ENCODE measurements around the gene THAP6. TPM values are rescaled to one million over a fixed set of nuclear protein-coding genes. Genes with fewer than 3 reads are reported as not detected.
"Not testable (repeated sequence)": the region's sequence is repeated elsewhere in the genome, so short reads cannot be mapped to it uniquely, and the experiment has no call there.

Gene THAP6
- total and polyA plus RNA-seq, 9 donors, result 10.5 to 16.6 (median 12.8) TPM

DNA sequence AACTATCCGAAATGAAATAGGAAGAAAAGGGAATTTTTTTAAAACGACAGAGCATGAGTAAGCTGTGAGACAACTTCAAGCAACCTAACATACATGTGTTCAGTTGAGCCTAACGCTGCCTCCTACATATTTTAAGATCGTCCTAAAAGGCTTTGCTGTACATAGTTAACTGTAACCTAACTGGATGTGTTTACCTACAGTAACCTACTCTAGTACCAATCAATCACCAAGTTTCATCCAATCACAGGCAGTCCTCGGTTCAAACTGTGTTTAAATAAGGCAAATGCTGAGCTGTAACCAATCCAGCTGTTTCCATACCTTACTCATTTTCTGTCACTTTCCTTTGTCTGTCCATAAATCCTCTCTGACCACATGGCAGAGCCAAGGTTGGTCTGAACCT lies 17.1 kb upstream of the THAP6 start:
- Histone ChIP-seq H3K4me3 (ENCODE audit: low read length) (no peak overlapping the region), H3K9me3 (replicated peaks; ENCODE audit: control insufficient read depth, low read depth, low read length) (peaks cover 10% of the 10 kb centered on the region), H3K36me3 (ENCODE audit: control insufficient read depth, insufficient read depth, low read length) (peaks cover 8% of the 10 kb centered on the region), H3K27ac (ENCODE audit: low read length) (no peak overlapping the region), H3K4me1 (ENCODE audit: control insufficient read depth, insufficient read depth, low read length) (no peaks in the 10 kb centered on the region), H3K27me3 (ENCODE audit: control insufficient read depth, insufficient read depth, low read length) (no peaks in the 10 kb centered on the region)
- DNase-seq, result no peak
- 69% methylated on average over 1 of the region's 5 CpGs for WGBS (ENCODE audit: insufficient coverage)

DNA sequence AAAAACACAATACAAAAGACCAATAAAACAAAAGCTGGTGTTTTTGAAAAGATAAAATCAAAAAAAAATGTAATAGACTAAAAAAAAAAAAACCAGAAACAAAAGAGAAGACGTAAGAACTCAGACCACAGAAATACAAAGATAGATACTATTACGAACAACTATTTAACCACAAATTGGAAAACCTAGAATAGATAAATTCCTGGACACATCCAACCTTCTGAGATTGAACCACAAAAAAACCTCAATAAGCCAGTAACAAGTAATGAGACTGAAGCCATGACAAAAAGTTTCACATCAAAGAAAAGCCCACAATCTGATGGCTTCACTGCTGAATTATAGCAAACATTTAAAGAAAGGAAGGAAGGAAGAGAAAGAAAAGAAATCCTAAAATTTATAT lies 16.2 kb upstream of the THAP6 start:
- no CpG with 5 or more reads among the region's 2 CpGs for WGBS (ENCODE audit: insufficient coverage)
- Histone ChIP-seq H3K4me3 (ENCODE audit: low read length) (no peak overlapping the region), H3K27me3 (ENCODE audit: control insufficient read depth, insufficient read depth, low read length) (no peaks in the 10 kb centered on the region), H3K9me3 (replicated peaks; ENCODE audit: control insufficient read depth, low read depth, low read length) (peaks cover 10% of the 10 kb centered on the region), H3K4me1 (ENCODE audit: control insufficient read depth, insufficient read depth, low read length) (no peaks in the 10 kb centered on the region), H3K27ac (ENCODE audit: low read length) (no peak overlapping the region), H3K36me3 (ENCODE audit: control insufficient read depth, insufficient read depth, low read length) (peaks cover 6% of the 10 kb centered on the region)
- no peak for DNase-seq

DNA sequence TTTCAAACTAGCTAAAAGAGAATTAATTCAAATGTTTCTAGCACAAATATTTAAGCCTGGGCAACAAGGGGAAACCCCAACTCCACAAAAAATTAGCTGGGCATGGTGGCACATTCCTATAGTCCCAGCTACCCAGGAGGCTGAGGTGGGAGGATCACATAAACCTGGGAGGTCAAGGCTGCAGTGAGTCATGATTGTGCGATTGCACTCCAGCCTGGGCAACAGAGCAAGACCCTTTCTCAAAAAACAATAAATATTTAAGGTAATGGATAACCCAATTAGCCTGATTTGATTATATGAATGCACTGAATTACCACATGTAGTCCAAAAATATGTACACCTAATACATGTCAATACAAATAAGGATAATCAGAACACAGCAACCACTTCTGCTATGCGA lies 14.4 kb upstream of the THAP6 start:
- Histone ChIP-seq H3K27me3 (ENCODE audit: control insufficient read depth, insufficient read depth, low read length) (no peaks in the 10 kb centered on the region), H3K4me1 (ENCODE audit: control insufficient read depth, insufficient read depth, low read length) (no peaks in the 10 kb centered on the region), H3K27ac (ENCODE audit: low read length) (no peak overlapping the region), H3K9me3 (replicated peaks; ENCODE audit: control insufficient read depth, low read depth, low read length) (peaks cover 10% of the 10 kb centered on the region), H3K36me3 (ENCODE audit: control insufficient read depth, insufficient read depth, low read length) (peaks cover 7% of the 10 kb centered on the region), H3K4me3 (ENCODE audit: low read length) (no peak overlapping the region)
- WGBS (ENCODE audit: insufficient coverage), result no CpG with 5 or more reads among the region's 2 CpGs
- DNase-seq, result no peak

- peaks cover 6% of the 10 kb centered on the region for H3K36me3 ChIP-seq (ENCODE audit: control insufficient read depth, insufficient read depth, low read length)
- DNase-seq, result no peak
- H3K4me3 ChIP-seq (ENCODE audit: low read length), result no peak overlapping the region
- H3K9me3 ChIP-seq (replicated peaks; ENCODE audit: control insufficient read depth, low read depth, low read length), result peaks cover 10% of the 10 kb centered on the region
- H3K4me1 ChIP-seq (ENCODE audit: control insufficient read depth, insufficient read depth, low read length), result no peaks in the 10 kb centered on the region
- no peaks in the 10 kb centered on the region for H3K27me3 ChIP-seq (ENCODE audit: control insufficient read depth, insufficient read depth, low read length)
- WGBS (ENCODE audit: insufficient coverage), result no CpG with 5 or more reads among the region's 2 CpGs
- no peak overlapping the region for H3K27ac ChIP-seq (ENCODE audit: low read length)
Observed at GRCh38 chr4:75502671-75503070, 11.6 kb upstream of the THAP6 start.

DNA sequence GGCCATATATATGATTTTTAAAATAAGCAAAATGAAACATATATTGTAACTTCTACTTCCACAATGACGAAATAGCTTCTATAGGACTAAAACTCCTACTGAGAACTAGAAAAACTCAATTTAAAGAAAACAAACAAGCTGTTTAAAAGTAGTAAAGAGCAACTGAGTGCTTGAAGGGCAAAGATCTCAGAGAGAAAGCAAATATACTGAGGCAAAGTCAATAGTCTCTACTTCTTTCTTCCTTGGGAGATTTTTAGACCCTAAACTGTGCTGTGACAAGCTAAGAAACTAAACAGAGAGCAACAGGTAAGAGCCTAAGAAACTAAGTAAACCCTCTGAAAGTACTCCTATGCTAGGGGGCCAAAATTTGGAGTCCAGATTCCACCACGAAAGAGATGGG lies 8.6 kb upstream of the THAP6 start:
- peaks cover 4% of the 10 kb centered on the region for H3K36me3 ChIP-seq (ENCODE audit: control insufficient read depth, insufficient read depth, low read length)
- no peaks in the 10 kb centered on the region for H3K4me1 ChIP-seq (ENCODE audit: control insufficient read depth, insufficient read depth, low read length)
- no peaks in the 10 kb centered on the region for H3K27me3 ChIP-seq (ENCODE audit: control insufficient read depth, insufficient read depth, low read length)
- WGBS (ENCODE audit: insufficient coverage), result no CpG with 5 or more reads among the region's 2 CpGs
- H3K4me3 ChIP-seq (ENCODE audit: low read length), result no peak overlapping the region
- no peak for DNase-seq
- H3K27ac ChIP-seq (ENCODE audit: low read length), result no peak overlapping the region
- H3K9me3 ChIP-seq (replicated peaks; ENCODE audit: control insufficient read depth, low read depth, low read length), result no peaks in the 10 kb centered on the region

DNA sequence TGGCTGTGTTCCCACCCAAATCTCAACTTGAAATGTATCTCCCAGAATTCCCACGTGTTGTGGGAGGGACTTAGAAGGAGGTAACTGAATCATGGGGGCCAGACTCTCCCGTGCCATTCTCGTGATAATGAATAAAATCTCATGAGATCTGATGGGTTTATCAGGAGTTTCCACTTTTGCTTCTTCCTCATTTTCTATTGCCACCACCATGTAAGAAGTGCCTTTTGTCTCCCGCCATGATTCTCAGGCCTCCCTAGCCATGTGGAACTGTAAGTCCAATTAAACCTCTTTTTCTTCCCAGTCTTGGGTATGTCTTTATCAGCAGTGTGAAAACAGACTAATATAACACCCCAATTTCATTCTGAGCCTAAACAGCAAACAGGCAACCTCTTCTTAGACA lies 4.7 kb upstream of the THAP6 start:
- not testable (repeated sequence) for H3K27ac ChIP-seq (ENCODE audit: low read length); H3K27me3 ChIP-seq (ENCODE audit: control insufficient read depth, insufficient read depth, low read length); H3K4me3 ChIP-seq (ENCODE audit: low read length); H3K4me1 ChIP-seq (ENCODE audit: control insufficient read depth, insufficient read depth, low read length); H3K36me3 ChIP-seq (ENCODE audit: control insufficient read depth, insufficient read depth, low read length); H3K9me3 ChIP-seq (replicated peaks; ENCODE audit: control insufficient read depth, low read depth, low read length); DNase-seq
- no CpG with 5 or more reads among the region's 4 CpGs for WGBS (ENCODE audit: insufficient coverage)

DNA sequence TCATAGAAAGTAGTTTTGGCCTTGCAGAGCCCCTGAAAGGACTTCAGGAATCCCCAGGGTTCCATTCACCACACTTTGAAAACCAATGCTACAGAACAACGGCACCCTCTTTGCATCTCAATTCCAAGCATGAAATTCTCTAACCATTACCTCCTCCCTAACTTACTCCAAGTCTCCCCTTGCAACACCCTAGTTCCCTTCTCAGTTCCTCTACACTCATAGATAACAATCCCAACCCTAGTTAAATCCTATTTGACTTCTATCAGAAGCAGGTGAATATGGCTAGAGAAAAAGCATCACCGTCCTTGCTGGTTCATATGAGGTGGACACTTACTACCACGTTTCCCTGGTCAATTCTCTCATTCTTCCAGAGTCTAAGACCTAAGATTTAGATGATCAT lies 2.4 kb upstream of the THAP6 start:
- Histone ChIP-seq H3K27ac (ENCODE audit: low read length) (peak overlapping the region; percentile 15), H3K4me3 (ENCODE audit: low read length) (no peak overlapping the region), H3K9me3 (replicated peaks; ENCODE audit: control insufficient read depth, low read depth, low read length) (no peaks in the 10 kb centered on the region), H3K27me3 (ENCODE audit: control insufficient read depth, insufficient read depth, low read length) (no peaks in the 10 kb centered on the region), H3K4me1 (ENCODE audit: control insufficient read depth, insufficient read depth, low read length) (peaks cover 9% of the 10 kb centered on the region), H3K36me3 (ENCODE audit: control insufficient read depth, insufficient read depth, low read length) (peaks cover 2% of the 10 kb centered on the region)
- DNase-seq, result peak; percentile 3
- WGBS (ENCODE audit: insufficient coverage), result 58% methylated on average over 3 of the region's 3 CpGs

- Histone ChIP-seq H3K36me3 (ENCODE audit: control insufficient read depth, insufficient read depth, low read length) (peaks cover 7% of the 10 kb centered on the region), H3K27ac (ENCODE audit: low read length) (peak overlapping the region; percentile 99), H3K4me3 (ENCODE audit: low read length) (peak overlapping the region; percentile 88), H3K4me1 (ENCODE audit: control insufficient read depth, insufficient read depth, low read length) (peaks cover 9% of the 10 kb centered on the region), H3K9me3 (replicated peaks; ENCODE audit: control insufficient read depth, low read depth, low read length) (no peaks in the 10 kb centered on the region), H3K27me3 (ENCODE audit: control insufficient read depth, insufficient read depth, low read length) (no peaks in the 10 kb centered on the region)
- peak; percentile 32 for DNase-seq
- WGBS (ENCODE audit: insufficient coverage), result 40% methylated on average over 2 of the region's 6 CpGs
Observed at GRCh38 chr4:75512386-75513211, 1.7 kb upstream of the THAP6 start.

- no peak for DNase-seq
- no peaks in the 10 kb centered on the region for H3K9me3 ChIP-seq (replicated peaks; ENCODE audit: control insufficient read depth, low read depth, low read length)
- H3K27me3 ChIP-seq (ENCODE audit: control insufficient read depth, insufficient read depth, low read length), result no peaks in the 10 kb centered on the region
- peak overlapping the region; percentile 88 for H3K4me3 ChIP-seq (ENCODE audit: low read length)
- peaks cover 12% of the 10 kb centered on the region for H3K36me3 ChIP-seq (ENCODE audit: control insufficient read depth, insufficient read depth, low read length)
- H3K27ac ChIP-seq (ENCODE audit: low read length), result peak overlapping the region; percentile 99
- H3K4me1 ChIP-seq (ENCODE audit: control insufficient read depth, insufficient read depth, low read length), result peaks cover 9% of the 10 kb centered on the region
- WGBS (ENCODE audit: insufficient coverage), result 0% methylated on average over 4 of the region's 12 CpGs
Observed at GRCh38 chr4:75513526-75514130, 645 bp upstream of the THAP6 start.

DNA sequence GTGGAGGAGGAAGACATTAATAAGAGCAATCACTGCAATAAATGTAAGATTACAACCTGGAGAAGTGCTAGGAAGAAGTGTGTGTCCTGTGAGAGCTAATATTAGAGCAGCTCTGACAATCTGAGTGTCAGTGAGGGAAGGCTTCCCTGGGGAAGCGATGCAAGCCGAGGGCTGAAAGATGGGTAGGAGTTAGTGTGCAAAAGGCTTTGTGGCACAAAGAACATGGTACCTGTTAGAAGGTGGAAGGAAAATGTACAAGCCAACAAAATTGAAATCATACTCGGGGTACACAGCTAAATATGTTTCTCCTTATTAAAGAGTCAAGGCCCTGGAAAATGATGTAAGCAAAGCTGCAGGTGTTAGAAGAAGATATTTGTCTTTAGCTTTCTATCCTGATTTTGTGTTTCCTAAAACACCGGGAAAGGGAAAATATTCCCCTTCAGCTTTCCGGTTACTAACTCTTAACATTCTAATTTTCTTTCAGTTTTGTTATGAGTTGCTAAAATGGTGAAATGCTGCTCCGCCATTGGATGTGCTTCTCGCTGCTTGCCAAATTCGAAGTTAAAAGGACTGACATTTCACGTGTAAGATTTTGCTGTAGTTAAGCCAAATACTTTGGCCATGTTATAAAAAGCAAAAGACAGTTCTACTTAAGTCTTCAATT lies 808 bp downstream of the THAP6 start:
- peaks cover 15% of the 10 kb centered on the region for H3K36me3 ChIP-seq (ENCODE audit: control insufficient read depth, insufficient read depth, low read length)
- peak overlapping the region; percentile 88 for H3K4me3 ChIP-seq (ENCODE audit: low read length)
- 80% methylated on average over 1 of the region's 9 CpGs for WGBS (ENCODE audit: insufficient coverage)
- H3K27ac ChIP-seq (ENCODE audit: low read length), result peak overlapping the region; percentile 99
- DNase-seq, result peak; percentile 4
- H3K27me3 ChIP-seq (ENCODE audit: control insufficient read depth, insufficient read depth, low read length), result no peaks in the 10 kb centered on the region
- peaks cover 9% of the 10 kb centered on the region for H3K4me1 ChIP-seq (ENCODE audit: control insufficient read depth, insufficient read depth, low read length)
- no peaks in the 10 kb centered on the region for H3K9me3 ChIP-seq (replicated peaks; ENCODE audit: control insufficient read depth, low read depth, low read length)

Data from muscle of leg (tissue), 11 donors.